Uterus (tissue), 4 donors: Measurements from ENCODE around the gene DAP. TPM values are rescaled to one million over a fixed set of nuclear protein-coding genes. Genes with fewer than 3 reads are reported as not detected.
"Not testable (repeated sequence)": the region's sequence is repeated elsewhere in the genome, so short reads cannot be mapped to it uniquely, and the experiment has no call there.

Experiments
- DNase-seq, 2 donors: peaks; one replicate each; pipeline ENCODE4 v3.0.0-alpha.2; 2019 to 2020
- H3K27ac ChIP-seq, 2 donors: fragments of 200-600 bp; sonication (generic); 1 replicate in 1 of 2; 2 replicates in 1 of 2; pipeline ENCODE4 v1.5.1; 2016 to 2018
- H3K27me3 ChIP-seq, 2 donors: fragments of 200-600 bp; sonication (generic); one replicate each; pipeline ENCODE4 v1.5.1; 2018 to 2019; ENCODE audit warnings: control low read depth in 1 of 2
- H3K36me3 ChIP-seq, 2 donors: fragments of 200-600 bp; sonication (generic); one replicate each; pipeline ENCODE4 v1.5.1; 2019; ENCODE audit warnings: control low read depth in 1 of 2
- H3K4me1 ChIP-seq, 2 donors: fragments of 200-600 bp; sonication (generic); one replicate each; pipeline ENCODE4 v1.5.1; 2018 to 2019; ENCODE audit warnings: control low read depth in 1 of 2
- H3K4me3 ChIP-seq, 2 donors: fragments of 200-600 bp; sonication (generic); 1 replicate in 1 of 2; 2 replicates in 1 of 2; pipeline ENCODE4 v1.5.1; 2018 to 2019; ENCODE audit warnings: mild to moderate bottlenecking in 1 of 2
- H3K9me3 ChIP-seq, 2 donors: fragments of 200-600 bp; sonication (generic); one replicate each; pipeline ENCODE4 v1.5.1; 2019; ENCODE audit warnings: control low read depth in 1 of 2
- CTCF ChIP-seq, 4 experiments: fragments of 200-600 bp in 2 of 4; fragments of 450-650 bp in 2 of 4; sonication (generic) in 2 of 4; IDR thresholded peaks; one replicate each; pipeline ENCODE4 v1.5.1; 2016 to 2019; ENCODE audit warnings: antibody characterized with exemption in 4 of 4, mild to moderate bottlenecking in 2 of 4, moderate library complexity in 1 of 4
- POLR2A ChIP-seq, 2 donors: fragments of 450-650 bp; IDR thresholded peaks; one replicate each; pipeline ENCODE4 v1.6.1; 2016; ENCODE audit warnings: antibody characterized with exemption in 2 of 2, mild to moderate bottlenecking in 1 of 2, moderate library complexity in 1 of 2
- intact Hi-C: fragments of 100-400 bp; cut with DNase I; formaldehyde crosslinking; loops from one replicate; pipeline ENCODE4 v1.15.1; 2023; ENCODE audit warnings: low total_unique reads
- total RNA-seq, 4 donors: library from RNA; depleted of rRNA in 3 of 4; stranded (reverse); fragments of >200 nt in 3 of 4; gene quantifications; one replicate each; pipeline versions ENCODE4 v1.1.0 to v1.2.4, GENCODE V29; 2014 to 2023
- donor health status: DM: yes; HTN: yes; CAD: no.

The DAP gene
- total RNA-seq, 4 donors from 2014 or later, result 38.2 to 83.9 (median 50.0) TPM

DNA sequence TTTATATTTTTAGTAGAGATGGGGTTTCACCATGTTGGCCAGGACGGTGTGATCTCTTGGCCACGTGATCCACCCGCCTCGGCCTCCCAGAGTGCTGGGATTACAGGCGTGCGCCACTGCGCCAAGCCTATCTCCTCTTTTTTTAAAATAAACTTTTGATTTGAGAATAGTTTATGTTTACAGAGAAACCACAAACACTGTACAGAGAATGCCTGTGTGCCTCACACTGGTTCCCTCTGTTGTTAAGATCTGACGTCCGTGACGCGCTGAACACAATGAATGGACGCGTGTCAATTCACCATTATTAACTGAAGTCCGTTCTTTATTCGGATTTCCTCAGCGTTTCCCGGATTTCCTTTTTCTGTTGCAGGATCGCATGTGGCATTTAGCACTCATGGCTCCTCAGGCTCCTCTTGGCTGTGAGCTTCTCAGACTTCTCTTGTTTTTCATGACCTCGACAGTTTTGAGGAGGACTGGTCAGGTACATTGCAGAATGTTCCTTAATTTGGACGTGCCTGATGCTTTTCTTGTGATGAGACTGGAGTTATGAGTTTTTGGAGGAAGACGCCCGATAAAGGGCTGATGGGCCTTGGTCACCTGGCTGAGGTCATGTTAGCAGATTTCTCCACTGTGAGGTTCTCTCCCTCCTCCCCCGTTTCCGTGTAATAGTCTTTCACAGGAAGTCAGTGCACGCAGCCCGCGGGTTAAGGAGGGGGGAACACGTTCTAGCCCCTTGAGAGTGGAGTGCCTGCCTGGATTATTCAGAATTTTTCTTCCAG lies 127.6 kb downstream of the DAP start:
- intact Hi-C loops, result no loop called here
- Histone ChIP-seq H3K9me3 (no peaks in the 10 kb centered on the region), H3K4me1 (no peaks in the 10 kb centered on the region), H3K27ac (no peak overlapping the region), H3K4me3 (no peak overlapping the region), H3K36me3 (no peaks in the 10 kb centered on the region), H3K27me3 (no peaks in the 10 kb centered on the region)
- no peak for DNase-seq
- TF ChIP-seq CTCF (IDR thresholded peaks at IDR 0.05), result no peak
- no peak for TF ChIP-seq POLR2A (IDR thresholded peaks at IDR 0.05)

- intact Hi-C loops, result no loop called here
- no peak overlapping the region for H3K27ac ChIP-seq
- H3K4me3 ChIP-seq, result no peak overlapping the region
- no peaks in the 10 kb centered on the region for H3K9me3 ChIP-seq
- no peak for DNase-seq
- H3K36me3 ChIP-seq, result no peaks in the 10 kb centered on the region
- H3K27me3 ChIP-seq, result no peaks in the 10 kb centered on the region
- TF ChIP-seq POLR2A (IDR thresholded peaks at IDR 0.05) (no peak), CTCF (IDR thresholded peaks at IDR 0.05) (no peak)
- H3K4me1 ChIP-seq, result peaks cover 0 to under 1% of the 10 kb centered on the region in 2 donors
Observed at GRCh38 chr5:10632110-10632761, 128.8 kb downstream of the DAP start.

GRCh38 chr5:10631316-10631996 lies 129.6 kb downstream of the DAP start:
- intact Hi-C loops, result no loop called here
- Histone ChIP-seq H3K27me3 (no peaks in the 10 kb centered on the region), H3K27ac (no peak overlapping the region), H3K4me1 (peaks cover 5 to 7% of the 10 kb centered on the region in 2 donors), H3K9me3 (no peaks in the 10 kb centered on the region), H3K36me3 (no peaks in the 10 kb centered on the region), H3K4me3 (no peak overlapping the region)
- DNase-seq, result no peak
- TF ChIP-seq CTCF (IDR thresholded peaks at IDR 0.05) (no peak), POLR2A (IDR thresholded peaks at IDR 0.05) (no peak)

DNA sequence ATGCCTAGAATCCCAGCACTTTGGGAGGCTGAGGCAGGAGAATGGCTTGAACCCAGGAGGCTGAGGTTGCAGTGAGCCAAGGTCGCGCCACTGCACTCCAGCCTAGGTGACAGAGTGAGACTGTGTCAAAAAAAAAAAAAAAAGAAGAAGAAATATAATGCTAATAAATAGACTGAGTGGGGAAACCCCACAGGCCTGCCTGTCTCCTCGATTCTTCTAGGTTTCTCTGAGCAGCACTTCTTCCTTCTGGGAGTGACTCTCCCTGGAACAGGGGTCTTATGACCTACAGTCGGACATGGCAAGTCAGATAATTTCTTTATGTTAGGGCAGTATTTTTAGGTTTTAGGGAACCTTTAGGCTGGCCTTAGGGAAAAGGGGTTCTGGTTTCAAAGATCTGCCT lies 130.3 kb downstream of the DAP start:
- H3K4me1 ChIP-seq, H3K9me3 ChIP-seq, intact Hi-C loops, H3K27me3 ChIP-seq, DNase-seq, H3K27ac ChIP-seq, H3K4me3 ChIP-seq, H3K36me3 ChIP-seq: not testable (repeated sequence)

- no peak overlapping the region for H3K4me3 ChIP-seq
- DNase-seq, result no peak
- no peak overlapping the region for H3K27ac ChIP-seq
- H3K36me3 ChIP-seq, result no peaks in the 10 kb centered on the region
- no peaks in the 10 kb centered on the region for H3K27me3 ChIP-seq
- no peaks in the 10 kb centered on the region for H3K9me3 ChIP-seq
- TF ChIP-seq POLR2A (IDR thresholded peaks at IDR 0.05) (no peak), CTCF (IDR thresholded peaks at IDR 0.05) (no peak)
- intact Hi-C loops, result no loop called here
- H3K4me1 ChIP-seq, result peaks cover 5 to 7% of the 10 kb centered on the region in 2 donors
Observed at GRCh38 chr5:10630126-10630525, 130.9 kb downstream of the DAP start.
